OCI-M1 (cell line): Measurements from ENCODE around the gene C6orf89.

Experiments used
- DNase-seq: peaks from one replicate; lab custom pipeline; 2025; lab: John Stamatoyannopoulos, UW

Gene C6orf89

DNA sequence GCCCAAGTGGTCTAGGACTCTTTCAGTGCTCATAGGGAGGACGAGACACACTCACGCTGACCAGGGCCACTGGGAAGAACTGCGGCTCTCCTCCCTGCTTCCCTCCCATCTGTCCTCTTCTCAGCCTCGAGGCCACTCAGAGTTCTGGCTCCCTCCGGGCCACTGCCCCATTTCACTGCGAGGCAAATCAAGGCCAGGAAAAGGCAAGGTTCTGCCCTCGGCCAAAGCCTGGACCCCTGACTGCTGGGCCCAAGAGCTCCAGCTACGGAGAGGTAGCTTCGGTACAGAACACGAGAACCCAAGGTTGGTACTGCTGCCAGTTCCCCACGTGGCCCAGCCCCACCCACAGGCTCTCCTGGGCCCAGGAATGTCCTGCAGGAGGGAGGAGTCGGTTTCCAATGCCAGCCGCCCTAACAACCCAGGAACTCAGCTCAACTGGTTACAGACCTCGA lies 83.5 kb downstream of the C6orf89 start:
- no peak for DNase-seq

DNA sequence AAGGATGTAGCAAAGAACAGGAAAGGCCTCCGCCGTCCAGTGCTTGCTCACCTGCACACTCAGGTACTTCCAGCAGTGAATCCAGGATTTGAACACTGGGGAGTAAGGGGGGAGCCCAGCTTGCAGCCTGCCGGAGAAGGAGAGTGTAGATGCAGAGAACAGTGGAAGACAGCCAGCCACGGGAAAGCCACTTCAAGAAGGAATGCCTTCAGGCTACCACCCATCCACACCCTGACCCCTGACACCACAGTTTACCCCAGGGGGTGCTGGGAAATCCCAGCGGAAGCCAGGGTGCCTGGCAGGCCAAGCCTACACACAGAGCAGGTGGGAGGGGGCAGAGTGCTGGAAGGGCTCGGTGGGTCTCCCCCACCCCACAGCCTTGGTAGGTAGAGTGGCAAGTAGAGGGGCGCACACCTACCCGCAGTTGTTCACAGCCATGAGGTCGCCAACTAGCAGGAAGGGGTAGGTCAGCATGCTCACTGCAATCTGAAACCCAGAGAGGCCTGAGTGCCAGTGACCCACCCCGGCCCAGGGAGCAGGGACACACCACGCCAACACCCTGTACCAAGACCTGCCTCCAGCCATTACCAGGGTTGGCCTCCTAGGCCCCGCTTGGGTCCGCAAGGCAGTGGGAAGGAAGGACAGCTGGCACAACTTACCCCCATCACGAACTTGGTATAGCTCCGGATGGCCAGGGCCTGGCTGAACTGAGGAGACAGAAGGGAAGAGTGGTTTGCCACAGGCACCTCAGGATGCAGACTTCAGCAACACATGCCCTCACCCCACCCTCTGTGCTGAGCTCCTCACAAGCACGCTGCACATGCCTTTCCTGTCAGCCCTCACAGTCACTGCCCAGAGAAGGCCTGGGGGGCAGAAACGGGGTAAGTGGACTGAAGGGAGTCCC lies 84.5 kb downstream of the C6orf89 start:
- DNase-seq = no peak

DNA sequence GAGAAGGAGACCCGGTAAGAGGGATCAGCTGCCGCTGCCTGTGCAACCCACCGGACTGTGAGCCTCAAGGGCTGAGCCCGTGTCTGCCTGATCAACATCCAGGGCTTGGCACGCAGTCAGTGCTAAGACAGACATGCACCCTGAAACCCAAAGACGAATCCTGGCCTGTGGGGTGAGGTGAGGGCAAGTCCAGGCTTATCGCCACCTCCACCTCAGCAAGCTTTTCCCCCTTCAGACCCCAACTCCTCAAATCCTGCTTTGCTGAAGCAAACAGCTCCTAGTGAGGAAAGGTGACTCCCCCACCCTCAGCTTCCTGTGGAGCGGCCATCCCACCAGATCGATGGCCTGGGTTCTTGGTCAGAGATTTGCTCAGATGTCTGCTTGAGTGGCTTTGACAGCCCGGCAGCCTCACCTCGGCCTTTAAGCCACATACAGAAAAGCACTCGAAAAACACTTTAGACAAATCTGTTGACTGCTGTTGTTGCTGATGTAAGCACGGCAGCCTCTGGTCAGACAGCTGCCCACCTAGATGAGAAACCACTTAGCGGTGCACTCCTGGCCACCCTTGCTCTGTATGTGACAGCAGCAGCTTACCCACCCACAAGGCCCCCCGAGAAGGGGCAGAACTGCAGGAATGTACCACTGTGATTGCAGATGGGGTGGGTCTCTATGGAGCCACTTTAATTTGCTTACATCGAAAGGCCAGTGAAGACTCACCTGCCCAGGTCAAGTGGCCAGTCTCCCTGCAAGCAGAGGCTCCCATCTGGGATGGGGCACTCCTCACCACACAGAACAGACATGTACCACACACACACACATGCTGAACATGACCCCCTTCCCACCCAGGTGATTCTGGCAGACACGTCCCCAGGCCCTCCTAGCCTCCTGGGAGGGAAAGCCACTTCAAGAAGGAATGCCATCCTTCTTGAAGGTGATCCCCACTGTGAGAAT lies 85.4 kb downstream of the C6orf89 start:
- no peak for DNase-seq

DNA sequence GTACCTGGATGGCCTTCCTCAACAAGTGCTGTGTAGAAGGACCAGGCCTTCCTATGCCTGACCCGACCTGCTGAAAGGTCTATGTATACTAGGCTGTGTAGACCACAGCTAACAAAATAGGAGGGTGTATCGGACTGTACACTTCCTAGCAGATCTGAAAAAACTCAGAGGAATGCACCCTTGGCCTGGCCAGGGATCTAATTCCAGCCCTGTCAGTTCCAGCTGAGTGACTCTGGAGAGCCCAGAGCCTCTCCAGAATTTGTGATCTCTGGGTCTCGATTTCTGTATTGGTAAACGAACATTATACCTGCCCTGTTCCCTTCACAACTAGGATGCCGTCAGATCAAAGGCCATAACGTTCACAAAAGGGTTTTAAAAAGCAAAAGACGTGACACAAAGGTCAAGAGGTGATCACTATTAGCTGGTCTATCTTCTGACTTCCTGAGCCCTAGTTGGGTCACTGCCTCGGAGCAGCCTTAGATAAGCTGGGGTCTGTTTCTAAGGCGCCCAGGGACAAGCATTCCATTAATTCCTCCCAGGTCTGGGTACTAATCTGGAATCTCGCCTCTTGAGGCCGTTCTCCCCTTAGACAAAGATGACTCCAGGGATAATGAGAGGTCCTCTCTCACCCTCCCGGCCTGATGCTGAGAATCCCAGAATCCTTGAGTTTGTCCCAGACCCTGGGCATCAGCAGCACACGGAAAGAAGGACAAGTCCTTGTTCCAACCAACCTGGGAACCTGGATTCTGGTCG lies 86.3 kb downstream of the C6orf89 start:
- no peak for DNase-seq

DNA sequence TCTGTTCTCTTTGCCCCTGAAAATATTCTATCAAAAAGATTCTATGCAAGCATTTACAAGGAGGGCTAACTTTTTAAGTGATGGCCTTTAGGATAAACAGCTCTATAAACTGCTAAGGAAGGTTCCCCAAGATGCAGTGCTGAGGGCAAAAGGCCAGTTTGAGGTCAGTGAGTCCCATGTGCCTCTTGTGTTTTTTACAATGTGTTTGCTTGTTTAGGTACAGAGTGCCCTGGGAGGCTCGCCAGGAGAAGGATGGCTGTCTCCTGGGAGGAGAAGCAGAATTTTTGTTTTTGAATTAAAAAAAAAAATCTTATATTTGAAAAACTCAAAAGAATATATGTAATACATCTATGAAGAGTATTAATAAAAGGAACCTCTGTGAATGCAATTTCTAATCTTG lies 87.4 kb downstream of the C6orf89 start:
- DNase-seq = no peak

DNA sequence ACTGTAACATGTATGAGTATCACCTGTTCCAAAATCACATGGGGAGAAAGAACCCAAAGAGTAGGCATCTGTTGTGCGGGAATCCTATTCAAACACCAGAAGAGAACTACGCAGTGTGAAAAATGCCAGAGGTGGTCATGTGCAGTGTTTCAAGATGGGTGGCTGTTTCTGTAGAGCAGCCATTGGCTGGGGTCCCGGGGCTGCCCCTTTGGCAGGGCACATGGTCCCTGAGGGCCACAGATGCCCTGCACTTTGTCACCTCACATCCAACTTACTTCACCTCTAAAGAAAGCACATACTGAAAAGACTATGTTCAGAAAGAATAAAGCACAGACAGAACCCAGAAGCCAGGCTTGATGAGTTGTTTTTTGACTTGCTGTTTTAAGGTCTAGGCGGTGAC lies 87.9 kb downstream of the C6orf89 start:
- no peak for DNase-seq

DNA sequence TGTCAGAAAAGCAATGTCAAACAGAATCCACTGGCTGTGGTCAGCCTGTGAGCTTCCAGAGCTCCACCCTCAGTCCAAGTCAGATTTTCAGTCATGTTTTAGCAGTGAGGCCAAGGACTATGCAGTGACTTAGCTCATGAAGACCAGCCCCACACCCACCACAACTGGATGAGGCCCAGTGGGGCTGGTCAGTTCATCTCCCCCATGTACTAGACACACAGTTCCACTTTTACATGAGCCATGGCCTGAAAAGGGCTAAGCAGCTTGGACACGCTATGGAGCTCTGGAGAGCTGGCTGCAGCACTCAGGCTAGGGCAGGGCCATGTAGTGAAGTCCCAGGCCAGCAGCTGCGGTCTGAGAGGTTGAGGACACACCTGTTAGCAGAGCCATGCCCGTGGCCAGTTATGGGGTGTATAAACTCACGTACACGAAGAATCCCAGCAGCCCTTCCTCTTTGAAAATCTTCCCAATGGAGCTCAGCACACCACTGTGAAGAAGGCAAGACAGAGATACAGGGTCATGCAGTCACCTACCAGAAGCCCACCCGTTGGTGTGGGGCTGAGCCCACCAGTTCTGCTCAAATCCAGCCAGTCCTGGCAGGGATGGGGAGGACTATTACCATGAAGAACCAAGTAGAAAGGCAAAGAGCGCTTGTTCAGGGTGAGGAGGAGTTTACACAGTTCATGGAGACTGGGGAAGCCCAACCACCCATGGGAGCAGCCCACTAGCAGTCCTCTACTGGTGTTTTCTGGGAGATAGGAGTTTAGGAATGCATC lies 89.7 kb downstream of the C6orf89 start:
- DNase-seq = no peak

DNA sequence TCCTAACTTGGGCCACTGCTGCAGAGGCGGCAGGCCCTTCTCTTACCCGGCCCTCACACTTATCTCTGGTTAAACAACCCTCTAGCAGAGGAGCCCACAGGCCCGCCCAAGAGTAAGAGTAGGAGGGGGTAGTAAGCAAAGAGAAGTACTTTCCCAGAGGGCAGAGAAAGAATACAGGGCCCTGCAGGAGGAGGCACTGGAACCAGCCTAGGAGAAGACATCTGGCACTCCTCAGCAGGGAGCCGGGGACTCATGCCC lies 90.2 kb downstream of the C6orf89 start:
- no peak for DNase-seq

DNA sequence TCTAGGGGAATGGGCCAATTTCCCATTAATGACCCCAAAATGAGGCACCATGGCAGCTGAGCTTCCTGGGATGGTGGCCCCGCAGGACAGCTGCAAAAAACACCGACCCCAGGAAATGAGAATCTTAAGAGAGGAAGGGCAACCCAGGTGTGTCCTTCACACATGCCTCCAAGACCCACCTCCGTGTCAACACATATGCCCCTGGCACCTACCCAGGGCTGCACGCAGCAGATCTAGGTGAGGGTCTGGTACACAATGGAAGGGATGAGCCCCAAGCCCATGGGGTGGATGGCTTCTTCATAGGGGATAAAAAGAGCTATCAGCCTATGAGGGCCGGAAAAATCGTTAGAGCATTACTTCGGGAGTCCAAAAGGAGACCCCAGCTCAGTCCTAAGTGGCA lies 90.8 kb downstream of the C6orf89 start:
- no peak for DNase-seq

DNA sequence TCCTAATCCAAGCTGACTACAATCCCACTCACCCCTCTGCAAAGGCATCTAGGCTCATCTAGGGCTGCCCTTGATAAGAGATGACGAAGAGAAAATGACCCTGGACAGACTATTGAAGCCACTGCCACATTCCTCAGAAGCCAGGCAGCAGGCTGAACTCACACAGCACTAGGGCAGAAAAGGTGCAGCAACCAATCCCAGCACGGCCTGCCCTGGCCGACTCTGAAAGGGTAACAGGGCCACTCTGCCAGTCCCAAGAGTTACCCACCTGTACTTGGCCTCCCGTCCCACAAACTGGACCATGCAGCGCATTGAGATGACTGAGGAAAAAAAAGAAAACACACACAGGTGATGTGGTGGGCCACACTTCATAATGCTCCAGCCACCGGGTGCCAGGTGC lies 91.2 kb downstream of the C6orf89 start:
- DNase-seq = no peak

DNA sequence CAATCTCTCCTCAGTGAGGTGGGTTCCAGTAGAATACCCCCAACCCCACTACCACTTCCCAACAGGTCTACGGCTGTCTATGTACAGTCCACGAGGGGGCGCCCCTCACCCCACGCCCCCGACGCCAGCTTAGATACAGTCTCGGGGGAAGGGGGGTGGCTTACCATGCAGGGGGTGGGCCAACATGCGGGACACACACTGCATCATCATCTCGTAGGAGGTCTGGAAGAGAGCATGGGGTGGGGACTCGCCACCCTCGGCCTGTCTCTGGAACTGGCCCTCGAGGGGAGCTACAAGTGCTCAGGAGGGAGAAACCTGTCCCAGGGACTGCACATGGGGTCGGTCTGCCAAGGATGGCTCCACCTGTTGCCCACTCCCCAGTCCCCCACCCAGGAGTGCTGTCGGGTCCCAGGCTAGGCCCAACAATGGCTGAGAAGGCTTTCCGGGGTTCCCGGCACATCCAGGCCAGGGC lies 91.8 kb downstream of the C6orf89 start:
- no peak for DNase-seq
